Cardiac fibroblast (primary cell): ENCODE results near the gene FAM135A.
A peak's percentile ranks its signal among the peaks of the same experiment; 100 is the strongest.

Experiments
- DNase-seq, 2 donors: peaks; one replicate each; pipeline versions ENCODE4 v3.0.0 to v3.0.0-alpha.2; 2010; ENCODE audit warnings: low read depth in 2 of 2
- H3K4me3 ChIP-seq, 2 donors: replicated peaks in 1 of 2; 1 replicate in 1 of 2; 2 replicates in 1 of 2; pipeline ENCODE4 v1.5.1; 2011; ENCODE audit warnings: low read depth in 2 of 2, low read length in 2 of 2, mild to moderate bottlenecking in 2 of 2, moderate library complexity in 1 of 2
- CTCF ChIP-seq: IDR thresholded peaks from one replicate; pipeline ENCODE4 v1.5.1; 2011; ENCODE audit warnings: low read depth, mild to moderate bottlenecking, low read length, inconsistent platforms

The FAM135A gene

DNA sequence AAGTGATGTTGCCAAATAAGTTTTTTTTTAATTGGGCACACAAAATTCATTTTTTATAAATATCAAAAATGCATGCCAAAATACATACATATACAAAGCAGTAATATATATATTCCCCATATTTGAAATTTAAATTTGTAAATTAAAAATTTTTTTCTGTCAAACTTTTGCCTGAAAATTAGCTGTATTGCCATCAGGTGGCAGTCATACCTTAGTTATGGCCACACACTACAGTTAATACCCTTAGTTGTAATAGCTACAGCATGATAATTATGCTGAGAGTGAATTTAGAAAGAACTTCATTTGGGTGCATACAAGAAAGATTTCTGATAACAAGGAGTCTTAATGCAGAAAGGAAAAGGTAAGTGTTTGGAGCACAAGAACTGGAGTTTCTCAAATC lies 107.3 kb downstream of the FAM135A start:
- DNase-seq, result peak; percentile 32 to 41
- peak; percentile 31 for TF ChIP-seq CTCF
- H3K4me3 ChIP-seq, result no peak overlapping the region

DNA sequence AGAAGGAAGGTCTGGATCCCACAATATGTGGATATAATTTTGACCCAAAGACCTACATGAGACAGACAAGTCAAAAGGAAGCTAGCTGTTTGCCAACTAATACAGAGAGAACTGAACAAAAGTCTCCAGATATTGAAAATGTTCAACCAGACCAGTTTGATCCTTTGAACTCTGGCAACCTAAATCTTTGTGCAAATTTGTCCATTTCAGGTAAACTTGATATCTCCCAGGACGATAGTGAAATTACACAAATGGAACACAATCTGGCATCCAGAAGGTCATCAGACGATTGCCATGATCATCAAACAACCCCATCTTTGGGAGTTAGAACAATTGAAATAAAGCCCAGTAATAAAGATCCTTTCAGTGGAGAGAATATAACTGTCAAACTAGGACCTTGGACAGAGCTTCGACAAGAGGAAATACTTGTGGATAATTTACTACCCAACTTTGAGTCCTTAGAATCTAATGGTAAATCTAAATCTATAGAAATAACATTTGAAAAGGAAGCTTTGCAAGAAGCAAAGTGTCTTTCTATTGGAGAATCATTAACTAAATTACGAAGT lies 111.5 kb downstream of the FAM135A start:
- H3K4me3 ChIP-seq, result no peak overlapping the region
- DNase-seq, result peak in 1 of 2 donors; percentile 8
- no peak for TF ChIP-seq CTCF

- no peak overlapping the region for H3K4me3 ChIP-seq
- TF ChIP-seq CTCF, result no peak
- DNase-seq, result peak; percentile 65 to 68
Observed at GRCh38 chr6:70527071-70527737, 113.9 kb downstream of the FAM135A start.

DNA sequence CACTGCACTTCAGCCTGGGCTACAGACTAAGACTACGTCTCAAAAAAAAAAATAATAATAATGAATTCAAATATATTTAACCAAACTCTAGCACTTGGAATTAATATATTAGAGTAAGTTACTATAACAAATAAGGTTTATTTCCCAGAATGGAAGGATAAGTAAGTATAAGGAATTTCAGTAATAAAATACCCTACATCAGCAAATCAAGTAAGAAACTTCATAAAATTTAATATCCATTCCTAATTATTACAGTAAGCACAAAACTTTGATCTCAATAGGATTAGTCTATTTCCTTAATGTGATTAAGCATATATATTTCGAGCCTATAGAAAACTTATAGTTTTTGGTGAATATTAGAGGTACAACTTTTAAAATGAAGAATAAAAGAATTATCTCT lies 116.7 kb downstream of the FAM135A start:
- DNase-seq, result no peak
- no peak overlapping the region for H3K4me3 ChIP-seq
- TF ChIP-seq CTCF, result no peak

DNA sequence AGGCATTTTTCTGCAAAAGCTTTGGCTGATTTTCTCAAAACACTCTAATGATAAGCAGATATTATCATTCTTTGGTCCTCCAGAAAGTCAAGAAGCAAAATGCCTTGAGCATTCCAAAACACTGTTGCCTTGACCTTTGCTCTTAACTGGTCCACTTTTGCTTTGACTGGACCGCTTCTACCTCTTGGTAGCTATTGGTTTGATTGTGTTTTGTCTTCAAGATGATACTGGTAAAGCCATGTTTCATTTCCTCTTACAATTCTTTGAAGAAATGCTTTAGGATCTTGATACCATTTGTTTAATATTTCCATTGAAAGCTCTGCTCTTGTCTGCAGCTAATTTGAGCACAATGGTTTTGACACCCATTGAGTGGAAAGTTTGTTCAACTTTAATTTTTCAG lies 117.8 kb downstream of the FAM135A start:
- no peak for TF ChIP-seq CTCF
- no peak for DNase-seq
- no peak overlapping the region for H3K4me3 ChIP-seq

GRCh38 chr6:70537266-70537665 lies 124.0 kb downstream of the FAM135A start:
- DNase-seq, result no peak
- no peak for TF ChIP-seq CTCF

DNA sequence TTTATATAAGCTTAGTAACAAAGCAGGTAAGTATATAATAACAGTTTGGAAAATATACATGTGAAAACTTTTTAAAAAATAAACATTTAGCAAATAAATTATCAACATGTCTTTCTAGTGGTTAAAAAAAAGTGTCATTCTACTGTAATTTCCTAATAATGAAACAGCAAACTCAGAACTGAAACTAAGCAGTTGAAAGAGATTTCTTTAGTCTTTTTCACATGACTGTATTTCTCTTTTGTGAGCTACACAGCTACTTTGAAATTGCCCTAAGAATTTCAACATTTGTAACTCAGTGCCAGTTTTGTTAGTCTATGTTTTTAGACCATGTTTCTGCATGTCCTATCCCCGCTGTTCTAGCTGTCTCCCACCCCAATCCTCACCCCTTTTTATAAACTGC lies 125.1 kb downstream of the FAM135A start:
- no peak overlapping the region for H3K4me3 ChIP-seq
- no peak for TF ChIP-seq CTCF

More at GRCh38 chr6:70537266-70537665, 124.0 kb downstream of the FAM135A start:
- H3K4me3 ChIP-seq, result no peak overlapping the region

More for the DNA sequence above, 125.1 kb downstream of the FAM135A start:
- DNase-seq, result no peak
